Left kidney (tissue), 8 donors: Measurements from ENCODE around the gene ABHD12B. TPM values are rescaled to one million over a fixed set of nuclear protein-coding genes. Genes with fewer than 3 reads are reported as not detected.

ENCODE experiments used
- DNase-seq: peaks from one replicate; pipeline ENCODE4 v3.0.0-alpha.2; 2013
- long read RNA-seq, 8 donors: transcript quantifications; one replicate each; lab custom pipeline, GENCODE V29; 2026
- polyA plus RNA-seq: library from polyadenylated mRNA; unstranded; fragments of 120-200 nt; gene quantifications from one replicate; pipeline ENCODE4 v1.2.1, GENCODE V29; 2013; ENCODE audit not compliant: insufficient read length

The ABHD12B gene, protein sequence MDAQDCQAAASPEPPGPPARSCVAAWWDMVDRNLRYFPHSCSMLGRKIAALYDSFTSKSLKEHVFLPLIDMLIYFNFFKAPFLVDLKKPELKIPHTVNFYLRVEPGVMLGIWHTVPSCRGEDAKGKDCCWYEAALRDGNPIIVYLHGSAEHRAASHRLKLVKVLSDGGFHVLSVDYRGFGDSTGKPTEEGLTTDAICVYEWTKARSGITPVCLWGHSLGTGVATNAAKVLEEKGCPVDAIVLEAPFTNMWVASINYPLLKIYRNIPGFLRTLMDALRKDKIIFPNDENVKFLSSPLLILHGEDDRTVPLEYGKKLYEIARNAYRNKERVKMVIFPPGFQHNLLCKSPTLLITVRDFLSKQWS
- polyA plus RNA-seq: 0.47 TPM
- long read RNA-seq, donor 1: 0 reads
- long read RNA-seq, donor 2: 0 reads
- long read RNA-seq, donor 3: 0 reads
- long read RNA-seq, donor 4: 0 reads
- long read RNA-seq, donor 5: 0 reads
- long read RNA-seq, donor 6: 0 reads
- long read RNA-seq, donor 7: 0 reads
- long read RNA-seq, donor 8: 0 reads

DNA sequence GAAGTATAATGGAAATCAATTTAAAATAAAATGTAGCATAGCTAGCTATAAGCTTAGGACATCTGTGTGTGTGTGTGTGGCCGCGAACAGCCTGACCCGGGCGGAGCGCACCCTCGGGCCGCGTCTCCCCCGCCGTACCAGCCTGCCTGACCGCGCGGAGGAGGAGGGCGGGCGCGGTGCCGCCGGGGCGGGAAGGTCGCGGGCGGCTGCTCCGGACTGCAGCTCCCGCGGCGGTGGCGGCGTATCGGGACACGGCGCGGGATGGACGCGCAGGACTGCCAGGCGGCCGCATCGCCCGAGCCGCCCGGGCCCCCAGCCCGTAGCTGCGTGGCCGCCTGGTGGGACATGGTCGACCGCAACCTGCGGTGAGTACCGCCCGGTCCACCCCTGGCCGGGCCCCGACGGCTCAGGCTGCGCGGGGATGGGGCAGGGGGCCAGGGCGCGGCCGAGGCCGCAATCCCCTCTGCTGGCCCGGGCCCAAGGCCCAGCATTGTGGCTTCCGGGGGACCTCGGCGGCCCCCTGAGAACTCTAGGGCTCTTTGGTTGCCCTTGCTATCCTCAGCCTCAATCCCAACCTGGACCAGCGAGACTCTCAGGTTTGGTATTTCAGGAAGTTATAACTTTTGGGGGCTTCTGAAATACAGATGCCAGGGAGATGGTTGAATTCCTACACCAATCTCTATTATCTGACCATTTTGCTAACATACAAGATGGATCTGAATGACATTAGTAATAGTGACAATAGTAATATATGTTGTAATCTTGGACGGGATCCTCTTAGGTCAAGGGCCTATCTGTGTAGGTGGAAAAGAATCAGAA is at the start of gene ABHD12B:
ABHD12B (plus strand) TSS at position 140 of the 819 bp plus-strand sequence; CDS start at position 262, 122 bp downstream.
- DNase-seq: no peak

DNA sequence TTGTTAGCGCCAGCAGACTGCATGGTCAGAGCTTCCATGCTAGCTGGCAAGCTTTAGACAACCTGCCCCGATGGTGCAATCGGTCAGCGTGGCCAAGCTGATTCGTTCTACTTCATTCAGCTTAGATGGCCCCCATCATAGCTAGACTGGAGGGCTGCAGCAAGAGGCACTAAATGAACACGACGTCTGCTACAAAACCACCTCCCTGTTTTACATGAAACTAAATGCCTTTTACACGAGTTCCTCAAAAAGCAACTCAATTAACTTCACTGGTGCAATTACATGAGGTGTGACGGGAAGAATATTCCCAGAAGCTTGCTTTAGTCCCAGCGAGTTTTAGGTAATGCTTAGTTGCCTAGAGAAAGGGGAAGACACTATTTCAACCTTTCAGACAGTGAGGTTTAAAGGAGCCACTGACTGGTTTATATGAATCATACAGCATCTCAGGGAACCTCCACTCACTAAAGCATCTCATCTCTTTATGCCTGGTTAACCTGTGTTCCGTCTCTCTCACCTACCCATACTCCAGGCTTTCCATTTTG is 49.3 kb upstream of the ABHD12B start:
- no peak for DNase-seq

DNA sequence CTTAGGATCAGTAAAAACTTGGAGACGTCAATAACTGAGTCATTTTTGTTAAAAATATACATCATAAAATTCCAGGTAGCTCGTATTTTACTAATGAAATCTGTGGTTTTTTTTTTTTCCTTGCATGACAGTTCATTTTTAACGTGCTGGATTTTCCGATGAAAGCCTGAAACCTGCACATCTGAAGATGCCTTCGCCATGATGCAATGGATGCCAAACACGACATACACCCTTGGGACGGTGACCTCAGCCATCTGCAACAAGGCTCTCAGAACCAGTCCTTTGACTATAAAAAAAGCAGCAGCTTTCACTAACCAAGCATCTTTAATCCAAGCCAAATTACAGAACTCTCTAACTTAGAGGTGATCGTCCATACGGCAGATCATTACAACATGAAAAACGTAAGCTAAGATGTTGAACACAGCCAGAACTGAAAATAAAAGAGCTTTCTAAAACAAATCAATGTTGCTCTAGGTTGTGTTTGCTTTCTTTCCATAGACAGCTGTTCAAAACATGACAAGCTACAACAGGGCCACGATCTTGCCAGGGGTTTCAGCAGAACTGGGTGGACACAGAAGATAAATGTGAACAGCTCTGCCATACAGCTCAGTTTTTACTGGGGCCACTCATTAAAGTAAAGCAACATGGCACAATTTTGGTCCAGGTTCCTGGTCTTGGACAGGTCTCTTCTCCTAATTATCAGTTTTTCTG is 48.6 kb upstream of the ABHD12B start:
- no peak for DNase-seq

DNA sequence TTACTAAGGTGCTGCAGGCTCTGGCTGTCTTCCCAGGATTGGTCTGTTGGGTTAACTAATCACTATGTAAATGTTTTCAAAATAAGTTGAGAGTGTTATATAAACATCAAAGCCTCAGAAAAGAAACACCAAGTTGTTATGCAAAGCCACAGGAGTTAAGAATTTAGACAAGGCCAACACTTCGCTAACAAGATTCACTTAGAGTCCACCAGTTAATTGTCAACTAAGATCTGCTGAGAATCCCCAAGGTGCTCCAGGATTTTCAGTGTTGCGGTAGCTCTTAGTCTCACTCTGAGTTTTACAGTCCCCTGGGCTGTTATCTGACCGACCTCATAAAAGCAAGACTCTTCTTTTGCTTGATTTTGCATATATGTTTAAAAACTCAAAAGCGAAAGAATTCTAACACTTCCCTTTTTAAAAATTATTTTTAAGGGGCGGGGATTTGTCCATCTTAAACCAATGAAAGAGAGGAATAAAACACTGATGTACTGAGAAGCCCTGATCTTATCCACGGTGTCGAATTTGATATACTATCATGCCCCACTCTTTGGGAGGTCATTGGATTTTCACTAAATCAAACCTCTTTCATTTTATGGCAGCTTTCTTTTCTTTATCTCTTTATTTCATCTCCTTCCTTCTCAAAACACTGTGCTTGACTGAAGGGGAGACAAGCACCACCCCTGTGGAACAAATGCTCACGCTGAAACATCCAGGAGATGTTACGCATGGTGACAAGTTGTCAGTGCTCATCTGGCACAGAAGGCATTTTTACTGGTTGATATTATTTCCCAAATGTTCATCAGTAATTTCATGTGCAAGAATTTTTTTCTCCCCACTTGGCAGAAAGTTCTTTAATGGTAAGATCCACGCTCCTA is 47.9 kb upstream of the ABHD12B start:
- DNase-seq: no peak

DNA sequence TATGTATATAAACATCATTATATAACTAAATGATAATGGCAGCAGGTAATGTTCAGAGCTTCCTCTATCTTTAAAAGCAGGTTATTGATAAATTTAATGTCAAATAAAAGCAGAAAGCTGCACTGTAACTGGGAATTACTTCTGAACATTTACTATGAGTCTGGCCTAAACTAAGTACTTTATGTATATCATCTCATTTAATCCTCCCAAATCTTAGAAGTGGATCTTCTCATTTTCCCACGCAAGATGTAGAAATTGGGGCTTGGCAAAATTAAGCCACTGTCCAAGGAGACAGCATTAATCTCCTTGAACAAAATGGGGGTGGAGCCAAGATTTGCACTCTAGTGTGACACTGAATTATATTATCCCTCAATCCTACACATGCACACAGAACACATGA is 46.5 kb upstream of the ABHD12B start:
- no peak for DNase-seq

DNA sequence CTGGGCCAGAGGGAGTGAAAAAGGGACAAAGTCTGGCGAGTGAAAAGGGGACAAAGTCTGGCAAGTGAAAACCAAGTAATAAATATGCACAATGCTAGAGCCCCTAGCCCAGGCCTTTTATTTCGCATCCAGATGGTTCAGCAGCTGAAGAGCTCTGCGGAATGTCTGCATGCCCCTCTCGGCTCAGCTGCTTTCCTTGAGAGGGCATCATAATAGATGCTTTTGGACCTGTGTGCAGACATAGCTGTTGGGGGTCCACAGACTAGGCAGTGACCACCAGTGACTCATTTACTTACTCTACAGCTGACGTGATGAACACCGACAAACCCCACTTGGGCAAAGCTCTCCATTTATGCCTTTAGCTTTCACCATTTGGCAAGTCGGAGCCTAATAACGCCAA is 45.2 kb upstream of the ABHD12B start:
- DNase-seq: no peak

DNA sequence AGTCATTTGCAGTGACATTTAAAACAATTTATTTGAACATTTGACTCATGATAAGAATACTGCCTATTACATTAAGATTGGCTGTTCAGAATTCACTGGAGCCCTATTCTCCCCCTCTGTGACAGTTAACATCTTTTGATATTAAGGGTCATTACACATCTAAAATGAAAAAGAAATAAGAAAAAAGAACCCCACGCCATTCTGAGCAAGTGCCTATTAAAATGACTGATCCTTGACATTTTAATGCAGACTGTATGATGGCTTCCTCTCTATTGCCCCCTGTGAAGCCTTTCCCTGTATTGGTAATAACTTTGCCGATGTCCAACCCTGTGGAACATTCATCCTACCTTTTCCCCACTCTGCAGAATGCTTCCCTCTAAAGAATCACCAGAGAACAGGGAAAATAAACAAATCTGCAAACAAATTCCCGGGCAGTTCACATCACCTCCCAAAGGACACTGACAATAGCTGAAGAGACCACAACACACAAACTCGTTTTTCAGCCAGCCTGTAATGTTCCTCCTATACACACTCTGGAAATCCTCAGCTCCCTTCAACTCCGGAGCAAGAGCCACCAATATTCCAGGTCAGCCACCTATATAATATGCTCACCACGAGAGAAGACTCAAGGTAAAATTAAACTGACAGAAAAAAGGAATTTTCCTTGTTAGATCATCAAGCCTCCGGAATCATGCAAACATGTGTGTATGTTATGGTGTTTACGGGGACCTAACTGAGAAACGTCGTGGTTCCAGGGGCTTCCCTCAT is 42.9 kb upstream of the ABHD12B start:
- no peak for DNase-seq

DNA sequence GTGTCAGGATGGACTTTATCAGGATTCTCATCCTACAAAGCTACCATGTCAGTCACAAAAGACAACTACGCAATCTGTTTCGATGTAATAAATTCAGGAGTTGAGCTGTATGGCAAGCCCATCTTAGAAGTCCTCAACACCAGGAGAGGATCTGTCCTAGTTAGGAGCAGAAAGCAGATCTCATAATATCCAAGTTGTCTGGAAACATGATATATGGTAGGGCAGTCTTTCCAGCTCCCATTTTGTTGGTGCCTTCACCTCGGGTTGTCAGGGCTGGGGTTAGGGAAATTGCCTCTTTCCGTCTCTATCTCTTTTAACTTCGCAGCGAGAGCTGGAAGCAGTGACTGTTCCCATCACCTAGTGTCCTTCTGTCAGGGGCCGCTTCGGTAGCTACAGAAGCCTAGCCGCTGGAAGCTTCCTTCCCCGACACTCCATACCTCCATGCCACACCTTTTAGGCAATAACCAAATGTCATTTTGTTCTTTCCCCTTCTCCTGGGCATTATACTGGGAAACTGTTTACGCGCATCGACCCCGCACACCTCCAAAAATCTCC is 42.3 kb upstream of the ABHD12B start:
- DNase-seq: peak; percentile 14

DNA sequence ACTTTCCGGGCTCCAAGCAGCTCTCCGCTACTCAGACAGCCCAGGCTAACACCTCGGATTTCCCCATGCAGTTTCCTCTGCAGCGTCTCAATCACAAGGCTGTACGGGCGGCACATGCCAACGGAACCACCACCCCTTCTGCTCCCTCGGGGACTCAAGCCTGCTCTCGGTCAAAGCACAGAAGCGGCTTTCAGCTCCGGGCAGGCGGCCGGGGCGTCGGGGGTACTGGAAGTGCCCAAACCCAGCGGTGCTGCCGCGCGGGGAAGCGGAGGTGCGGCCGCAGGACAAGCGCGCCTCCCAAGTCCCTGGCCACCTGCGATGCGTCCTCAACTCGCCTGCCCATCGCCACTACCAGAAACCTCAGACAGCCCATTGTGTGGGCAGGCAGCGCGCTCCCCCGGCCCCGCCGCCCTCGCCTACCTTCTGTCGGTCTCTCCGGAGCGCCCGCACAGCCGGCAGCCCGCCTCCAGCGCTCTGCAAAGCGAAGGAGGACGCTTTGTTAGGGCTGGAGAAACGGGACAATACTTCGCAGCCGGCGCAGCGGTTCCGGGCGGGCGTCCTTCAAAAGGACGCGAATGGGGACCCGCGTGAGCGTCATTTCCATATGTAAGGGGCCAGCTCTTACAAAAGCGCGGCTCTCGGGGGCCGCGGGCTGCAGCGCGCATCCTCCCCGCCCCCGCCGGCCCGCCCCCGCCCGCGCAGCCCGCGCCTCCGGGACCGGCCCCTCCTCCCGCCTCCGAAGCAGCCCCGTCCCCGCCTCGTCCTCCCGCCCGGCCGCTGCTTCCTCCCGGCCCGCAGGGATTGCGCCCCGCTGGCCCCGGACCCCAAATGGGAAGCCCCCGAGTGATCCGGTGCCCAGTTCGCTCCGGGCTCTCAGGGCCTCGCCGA is 41.6 kb upstream of the ABHD12B start:
- DNase-seq: peak; percentile 42

DNA sequence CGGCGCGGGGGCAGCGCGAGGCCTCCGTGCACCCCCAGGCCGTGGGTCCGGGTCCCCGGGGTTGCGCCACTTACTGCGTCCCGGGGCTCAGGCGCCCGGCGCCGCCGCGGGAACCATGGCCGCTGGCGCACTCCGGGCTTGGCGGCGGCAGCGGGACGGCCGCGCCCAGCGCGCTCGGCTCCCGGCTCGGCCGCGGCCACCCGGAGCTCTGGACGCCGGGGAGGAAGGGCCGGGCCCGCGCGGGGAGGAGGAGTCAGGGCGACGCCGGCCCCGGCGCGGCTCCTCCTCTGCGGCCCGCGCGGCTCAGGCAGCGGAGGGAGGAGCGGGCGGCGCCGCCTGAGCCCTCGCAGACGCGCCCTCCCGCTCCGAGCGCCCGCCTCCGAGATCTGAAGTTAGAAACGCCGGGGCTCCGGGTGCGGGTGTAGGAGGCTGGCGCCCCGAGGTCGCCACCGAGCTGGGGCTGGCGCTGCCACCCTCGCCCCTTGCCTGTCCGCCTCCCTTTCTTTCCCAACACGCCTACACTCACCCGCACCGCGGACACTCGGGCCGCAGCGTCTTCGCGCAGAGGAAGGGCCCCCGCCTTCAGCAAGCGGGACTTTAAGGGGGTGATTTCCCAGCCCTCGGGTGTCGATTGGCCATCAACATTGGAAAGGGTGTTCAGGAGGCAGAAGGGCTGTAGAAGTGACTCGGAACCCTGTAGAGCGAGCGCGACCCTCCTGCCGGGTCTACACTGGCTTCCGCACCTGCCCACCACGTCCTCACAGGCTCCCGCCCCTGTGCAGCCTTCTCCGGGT is 40.7 kb upstream of the ABHD12B start, which contains the start of gene NIN:
NIN (minus strand) TSS at position 231 of the 794 bp plus-strand sequence. CDS start 9,106 bp downstream, outside the sequence.
- peak; percentile 80 for DNase-seq

DNA sequence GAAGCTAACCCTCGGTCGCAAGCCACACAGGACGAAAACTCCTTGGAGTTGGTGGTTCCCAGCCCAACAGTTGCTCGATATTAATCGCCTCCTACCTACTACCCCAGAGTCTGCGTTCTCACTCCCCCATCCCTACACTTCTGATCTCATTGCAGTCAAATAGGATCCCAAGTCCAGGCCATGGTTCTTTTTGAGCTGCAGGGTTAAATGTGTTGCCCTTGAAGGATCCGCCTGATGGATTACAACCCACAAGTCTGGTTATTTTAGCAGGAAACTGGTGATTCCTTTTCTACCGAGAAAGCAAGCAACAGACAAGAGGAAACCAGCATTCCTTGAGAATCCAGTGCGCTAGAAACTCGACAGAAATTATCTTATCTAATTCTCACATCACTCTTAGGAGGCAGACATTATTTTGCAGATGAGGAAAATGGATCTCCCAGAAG is 40.1 kb upstream of the ABHD12B start:
- DNase-seq: no peak

DNA sequence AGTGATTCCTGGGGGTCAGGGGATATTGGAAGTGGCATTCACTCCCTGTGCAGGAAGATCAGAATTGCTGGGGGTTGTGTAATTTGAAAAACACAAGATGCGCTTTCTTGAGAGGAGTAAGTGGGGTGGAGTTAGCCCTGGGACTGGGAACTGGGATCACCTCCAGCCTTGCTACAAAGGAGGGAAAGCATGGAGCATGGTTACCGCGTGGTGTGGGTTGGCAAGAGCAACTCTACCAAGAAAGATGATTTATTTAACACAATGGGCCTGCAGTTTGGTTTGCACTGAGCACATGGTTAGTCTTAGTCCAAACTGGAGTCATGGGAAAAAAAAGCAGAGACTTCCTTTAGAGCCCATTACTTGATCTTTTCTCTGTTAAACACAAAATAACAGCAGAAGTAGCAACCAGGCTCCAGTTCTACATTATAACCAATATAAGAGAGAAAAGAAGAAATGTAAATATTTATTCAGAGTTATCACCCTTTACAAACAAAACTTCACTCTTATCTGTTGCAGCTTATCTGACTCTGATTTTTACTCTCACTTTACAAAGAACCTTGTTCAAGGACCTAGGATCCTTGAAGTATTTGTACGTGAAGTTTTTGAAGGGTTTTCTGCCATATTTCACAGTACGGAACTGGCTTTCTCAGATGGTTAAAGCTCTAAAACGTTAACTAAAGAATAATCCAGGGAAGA is 38.8 kb upstream of the ABHD12B start:
- no peak for DNase-seq

DNA sequence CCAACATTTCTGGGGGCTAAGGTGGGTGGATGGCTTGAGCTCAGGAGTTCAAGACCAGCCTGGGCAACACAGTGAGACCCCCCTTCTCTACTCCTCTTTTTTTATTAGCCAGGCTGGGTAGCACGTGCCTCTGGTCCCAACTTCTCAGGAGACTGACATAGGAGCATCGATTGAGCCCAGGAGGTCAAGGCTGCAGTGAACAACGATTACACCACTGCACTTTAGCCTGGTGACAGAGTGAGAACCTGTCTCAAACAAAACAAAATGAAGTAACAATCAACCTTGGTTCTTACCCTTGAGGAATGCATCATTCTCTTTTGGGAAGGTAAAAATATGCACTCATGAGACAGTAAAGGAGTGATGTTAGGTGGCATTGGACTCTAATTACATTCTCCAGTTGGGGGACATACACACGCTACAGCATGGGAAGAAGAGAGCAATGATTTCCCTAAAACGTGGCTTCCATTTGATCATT is 37.0 kb upstream of the ABHD12B start:
- DNase-seq: no peak

DNA sequence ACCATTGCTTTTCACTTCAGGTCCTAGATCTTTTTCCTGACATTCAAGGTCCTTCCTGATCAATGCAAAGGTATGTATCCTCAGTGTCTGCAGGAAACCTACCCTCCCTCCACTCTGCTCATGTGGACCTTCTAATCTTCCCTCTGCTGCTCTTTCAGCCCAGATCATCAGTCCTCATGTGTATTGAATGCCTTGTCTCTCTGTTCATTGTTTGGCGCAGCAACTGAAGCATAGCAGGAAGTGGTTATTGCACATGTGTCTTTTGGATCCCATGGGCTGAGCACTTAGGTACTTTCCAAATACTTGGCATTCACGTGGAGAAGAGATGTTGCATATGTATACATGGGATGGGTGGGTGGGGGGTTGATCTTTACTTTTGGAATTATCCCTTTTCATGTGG is 36.6 kb upstream of the ABHD12B start:
- no peak for DNase-seq

DNA sequence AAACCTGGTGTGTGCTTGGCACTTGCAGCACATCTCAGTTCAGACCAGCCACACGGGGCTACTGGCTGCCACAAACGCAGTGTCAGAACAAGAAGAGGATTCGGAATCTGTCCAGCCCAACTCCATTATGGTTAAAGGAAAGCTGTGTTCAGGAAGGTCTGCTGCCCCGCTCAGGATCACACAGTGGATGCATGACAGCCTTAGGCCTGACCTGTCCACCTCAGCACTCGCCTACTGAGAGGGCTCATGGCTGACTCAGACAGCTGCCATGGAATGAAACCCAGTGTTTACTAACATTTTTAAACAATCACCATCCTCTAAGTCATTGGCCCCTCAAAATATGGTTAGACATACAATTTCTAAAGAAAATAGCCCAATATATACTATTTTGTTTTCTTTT is 35.3 kb upstream of the ABHD12B start:
- no peak for DNase-seq

DNA sequence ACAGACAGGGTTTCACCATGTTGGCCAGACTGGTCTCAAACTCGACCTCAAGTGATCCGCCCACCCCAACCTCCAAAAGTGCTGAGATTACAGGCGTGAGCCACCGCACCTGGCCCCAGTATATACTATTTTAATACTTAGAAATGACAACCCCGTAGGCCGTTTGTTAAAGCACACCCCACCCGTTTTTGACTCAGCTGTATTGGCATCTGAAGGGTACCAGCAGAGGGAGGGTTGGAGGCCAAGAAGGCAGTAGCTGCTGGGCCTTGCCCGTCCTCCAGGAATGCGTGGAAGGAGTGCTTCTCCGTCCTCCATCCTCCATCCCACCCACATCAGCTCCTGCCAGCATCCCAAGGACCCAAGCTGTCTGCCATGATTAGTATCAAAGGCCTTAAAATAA is 34.6 kb upstream of the ABHD12B start:
- no peak for DNase-seq
